ENCODE data around the gene DCAF7.

Gene DCAF7, protein sequence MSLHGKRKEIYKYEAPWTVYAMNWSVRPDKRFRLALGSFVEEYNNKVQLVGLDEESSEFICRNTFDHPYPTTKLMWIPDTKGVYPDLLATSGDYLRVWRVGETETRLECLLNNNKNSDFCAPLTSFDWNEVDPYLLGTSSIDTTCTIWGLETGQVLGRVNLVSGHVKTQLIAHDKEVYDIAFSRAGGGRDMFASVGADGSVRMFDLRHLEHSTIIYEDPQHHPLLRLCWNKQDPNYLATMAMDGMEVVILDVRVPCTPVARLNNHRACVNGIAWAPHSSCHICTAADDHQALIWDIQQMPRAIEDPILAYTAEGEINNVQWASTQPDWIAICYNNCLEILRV

DNA sequence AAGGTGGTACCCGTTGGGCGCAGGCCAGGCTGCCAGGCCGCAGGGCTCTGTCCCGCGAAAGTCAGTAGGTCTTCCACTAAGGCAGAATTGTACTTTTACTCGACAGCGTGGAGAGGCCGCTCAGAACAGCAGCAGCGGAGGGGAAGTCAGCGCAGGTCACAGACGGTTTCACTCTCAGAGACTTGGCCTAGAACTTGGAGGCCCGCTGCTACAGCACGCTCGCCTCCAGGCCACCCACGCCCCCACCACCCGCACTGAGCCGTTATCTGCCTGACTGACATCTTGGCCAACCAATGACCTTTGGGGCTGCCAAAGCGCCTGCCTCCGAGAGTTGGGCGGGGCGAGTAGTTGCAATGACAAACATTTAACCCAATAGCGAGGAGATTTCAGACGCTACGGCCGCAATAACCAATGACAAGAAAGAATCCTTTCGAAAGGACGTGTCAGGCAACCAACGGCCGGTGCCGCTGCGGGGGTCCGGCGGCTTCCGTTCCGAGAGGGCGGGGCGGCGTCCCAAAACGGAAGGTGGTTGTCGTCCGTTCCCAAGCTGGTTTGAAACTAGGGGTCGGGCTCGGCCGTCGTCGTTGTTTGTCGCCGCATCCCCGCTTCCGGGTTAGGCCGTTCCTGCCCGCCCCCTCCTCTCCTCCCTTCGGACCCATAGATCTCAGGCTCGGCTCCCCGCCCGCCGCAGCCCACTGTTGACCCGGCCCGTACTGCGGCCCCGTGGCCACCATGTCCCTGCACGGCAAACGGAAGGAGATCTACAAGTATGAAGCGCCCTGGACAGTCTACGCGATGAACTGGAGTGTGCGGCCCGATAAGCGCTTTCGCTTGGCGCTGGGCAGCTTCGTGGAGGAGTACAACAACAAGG, at the start of gene DCAF7:
TSS of gene DCAF7 (plus strand) at position 532 of the 871 bp plus-strand sequence. CDS start at position 733, 201 bp downstream.
- Histone ChIP-seq H3K4me1 (ENCODE audit: insufficient read depth, low read length) (peaks cover 15% of the 10 kb centered on the region), H3K36me3 (ENCODE audit: insufficient read depth, low read length) (no peaks in the 10 kb centered on the region), H3K27me3 (ENCODE audit: insufficient read depth, low read length) (no peaks in the 10 kb centered on the region)

DNA sequence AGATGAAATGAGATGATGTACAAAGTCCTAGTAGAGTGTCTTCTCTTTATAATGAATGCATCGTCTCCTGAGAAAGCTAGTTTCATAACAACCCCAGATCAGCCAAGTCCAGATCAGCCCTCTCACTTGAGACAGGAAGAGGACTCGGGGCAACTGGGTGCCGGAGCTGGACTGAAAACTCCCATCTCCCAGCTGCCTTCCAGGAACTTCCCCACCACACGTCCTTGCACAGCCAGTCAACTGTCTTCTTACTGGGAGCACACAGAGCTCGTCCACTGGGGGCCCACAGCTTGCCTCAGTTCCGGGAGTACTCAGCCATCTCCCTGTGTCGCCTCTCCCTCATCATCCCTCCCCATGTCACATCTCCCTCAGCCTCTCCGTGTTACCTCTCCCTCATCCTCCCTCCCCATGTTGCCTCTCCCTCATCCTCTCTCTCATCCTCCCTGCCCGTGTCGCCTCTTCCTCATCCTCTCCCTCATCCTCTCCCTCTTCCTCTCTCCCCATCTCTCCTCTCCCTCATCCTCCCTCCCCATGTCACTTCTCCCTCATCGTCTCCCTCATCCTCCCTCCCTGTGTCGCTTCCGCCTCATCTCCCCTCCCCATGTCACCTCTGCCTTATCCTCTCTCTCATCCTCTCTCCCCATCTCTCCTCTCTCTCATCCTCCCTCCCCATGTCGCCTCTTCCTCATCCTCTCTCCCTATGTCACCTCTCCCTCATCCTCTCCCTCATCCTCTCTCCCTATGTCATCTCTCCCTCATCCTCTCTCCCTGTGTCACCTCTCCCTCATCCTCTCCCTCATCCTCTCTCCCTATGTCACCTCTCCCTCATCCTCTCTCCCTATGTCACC, 49.5 kb upstream of the DCAF7 start:
- H3K27me3 ChIP-seq (ENCODE audit: insufficient read depth, low read length): no peaks in the 10 kb centered on the region
- H3K36me3 ChIP-seq (ENCODE audit: insufficient read depth, low read length): no peaks in the 10 kb centered on the region
- H2AFZ ChIP-seq (ENCODE audit: low read depth, low read length): no peak overlapping the region
- H3K4me3 ChIP-seq (ENCODE audit: low read length): no peak overlapping the region
- peaks cover 2% of the 10 kb centered on the region for H3K9me3 ChIP-seq (ENCODE audit: low read length)
- peaks cover 24% of the 10 kb centered on the region for H3K4me1 ChIP-seq (ENCODE audit: insufficient read depth, low read length)

More for the DNA sequence above, at the start of gene DCAF7:
- Histone ChIP-seq H2AFZ (ENCODE audit: low read depth, low read length) (peak within 1 kb of the TSS; percentile 55), H3K4me3 (ENCODE audit: low read length) (peak within 1 kb of the TSS; percentile 94), H3K9me3 (ENCODE audit: low read length) (no peaks in the 10 kb centered on the region)

DNA sequence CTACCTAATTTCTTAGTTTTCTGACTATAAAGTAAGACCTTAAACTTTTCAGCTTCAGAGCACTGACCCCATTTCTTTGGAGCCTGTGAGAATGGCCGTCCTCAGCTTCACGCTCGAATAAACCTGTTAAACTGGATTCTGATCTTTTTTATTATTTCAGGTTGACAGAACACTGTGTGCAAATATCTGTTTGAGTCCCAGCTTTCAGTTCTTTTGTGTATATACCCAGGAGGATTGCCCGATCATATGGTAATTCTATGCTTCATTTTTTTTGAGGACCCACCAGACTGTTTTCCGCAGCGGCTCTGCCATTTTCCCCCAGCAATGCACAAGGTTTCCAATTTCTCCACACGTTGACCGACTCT, 47.0 kb upstream of the DCAF7 start:
- Histone ChIP-seq H3K4me3 (ENCODE audit: low read length) (peak overlapping the region; percentile 2), H3K9me3 (ENCODE audit: low read length) (peaks cover 2% of the 10 kb centered on the region), H3K36me3 (ENCODE audit: insufficient read depth, low read length) (no peaks in the 10 kb centered on the region), H3K4me1 (ENCODE audit: insufficient read depth, low read length) (peaks cover 15% of the 10 kb centered on the region), H3K27me3 (ENCODE audit: insufficient read depth, low read length) (no peaks in the 10 kb centered on the region), H2AFZ (ENCODE audit: low read depth, low read length) (no peak overlapping the region)

DNA sequence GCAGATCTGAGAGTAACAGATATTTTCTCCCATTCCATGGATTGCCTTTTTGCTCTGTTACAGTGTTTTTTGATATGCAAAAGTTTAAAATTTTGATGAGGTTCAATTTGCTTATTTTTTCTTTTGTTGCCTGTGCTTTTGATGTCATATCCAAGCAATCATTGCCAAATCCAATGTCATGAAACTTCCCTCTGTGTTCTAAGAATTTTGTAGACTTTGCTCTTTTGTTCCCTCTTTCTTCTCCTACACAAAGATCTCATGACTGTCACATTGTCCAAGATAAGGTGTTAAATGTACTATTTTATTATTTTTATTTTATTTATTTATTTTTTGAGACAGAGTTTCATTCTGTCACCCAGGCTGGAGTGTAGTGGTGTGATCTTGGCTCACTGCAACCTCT, 46.0 kb upstream of the DCAF7 start:
- H3K4me1 ChIP-seq (ENCODE audit: insufficient read depth, low read length): peaks cover 11% of the 10 kb centered on the region
- peaks cover 2% of the 10 kb centered on the region for H3K9me3 ChIP-seq (ENCODE audit: low read length)
- H3K27me3 ChIP-seq (ENCODE audit: insufficient read depth, low read length): peaks cover 4% of the 10 kb centered on the region
- no peak overlapping the region for H2AFZ ChIP-seq (ENCODE audit: low read depth, low read length)
- no peaks in the 10 kb centered on the region for H3K36me3 ChIP-seq (ENCODE audit: insufficient read depth, low read length)
- no peak overlapping the region for H3K4me3 ChIP-seq (ENCODE audit: low read length)

DNA sequence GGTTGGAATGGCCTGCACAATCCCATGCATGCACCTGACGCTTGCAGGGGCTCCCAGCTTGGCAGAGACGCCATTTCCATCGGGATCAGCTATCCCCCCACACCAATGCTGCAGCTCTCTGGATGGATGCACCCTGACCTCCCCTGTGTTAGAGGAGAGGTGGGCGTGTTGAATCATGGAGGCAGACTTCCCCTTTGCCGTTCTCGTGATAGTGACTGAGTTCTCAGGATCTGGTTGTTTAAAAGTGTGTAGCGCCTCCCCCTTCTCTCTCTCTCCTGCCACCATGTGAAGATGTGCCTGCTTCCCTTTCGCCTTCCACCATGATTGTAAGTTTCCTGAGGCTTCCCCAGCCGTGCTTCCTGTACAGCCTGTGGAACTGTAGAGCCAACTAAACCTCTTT, 44.9 kb upstream of the DCAF7 start:
- Histone ChIP-seq H2AFZ (ENCODE audit: low read depth, low read length) (no peak overlapping the region), H3K9me3 (ENCODE audit: low read length) (peaks cover 4% of the 10 kb centered on the region), H3K4me3 (ENCODE audit: low read length) (no peak overlapping the region), H3K36me3 (ENCODE audit: insufficient read depth, low read length) (no peaks in the 10 kb centered on the region), H3K27me3 (ENCODE audit: insufficient read depth, low read length) (peaks cover 8% of the 10 kb centered on the region), H3K4me1 (ENCODE audit: insufficient read depth, low read length) (peaks cover 11% of the 10 kb centered on the region)

DNA sequence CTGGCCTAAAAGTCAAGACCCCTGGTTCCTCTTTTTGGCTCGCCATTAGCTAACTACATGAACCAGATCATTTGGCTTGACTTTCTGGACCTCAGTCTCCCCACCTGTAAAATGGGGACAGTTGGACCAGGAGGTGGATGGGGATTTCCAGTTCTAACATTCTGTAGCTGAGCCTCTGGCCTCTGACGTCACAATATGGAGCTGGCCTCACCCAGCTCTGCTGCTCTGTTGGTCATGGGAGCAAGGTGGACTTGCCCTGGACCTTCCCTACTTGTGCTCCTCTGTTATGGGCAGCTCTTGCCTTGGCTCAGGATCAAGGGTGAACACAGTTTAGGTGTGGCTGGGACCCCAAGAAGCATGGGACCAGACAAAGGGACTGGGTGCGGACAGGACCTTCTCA, 43.6 kb upstream of the DCAF7 start:
- Histone ChIP-seq H3K4me3 (ENCODE audit: low read length) (no peak overlapping the region), H2AFZ (ENCODE audit: low read depth, low read length) (no peak overlapping the region), H3K36me3 (ENCODE audit: insufficient read depth, low read length) (no peaks in the 10 kb centered on the region), H3K9me3 (ENCODE audit: low read length) (peaks cover 5% of the 10 kb centered on the region), H3K27me3 (ENCODE audit: insufficient read depth, low read length) (peaks cover 16% of the 10 kb centered on the region), H3K4me1 (ENCODE audit: insufficient read depth, low read length) (peaks cover 11% of the 10 kb centered on the region)

DNA sequence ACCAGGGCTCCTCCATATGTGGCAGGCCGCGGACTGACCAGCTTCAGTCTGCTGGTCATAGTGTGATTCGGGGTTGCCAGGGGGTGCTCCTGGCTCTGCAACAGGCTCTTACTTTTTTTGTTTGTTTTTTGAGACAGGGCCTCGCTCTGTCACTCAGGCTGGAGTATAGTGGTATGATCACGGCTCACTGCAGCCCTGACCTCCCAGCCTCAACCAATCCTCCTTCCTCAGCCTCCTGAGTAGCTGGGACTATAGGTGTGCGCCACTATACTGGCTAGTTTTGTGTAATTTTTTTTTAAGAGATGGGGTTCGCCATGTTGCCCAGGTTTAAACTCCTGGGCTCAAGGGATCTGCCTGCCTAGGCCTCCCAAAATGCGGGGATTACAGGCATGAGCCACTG, 38.9 kb upstream of the DCAF7 start:
- no peak overlapping the region for H2AFZ ChIP-seq (ENCODE audit: low read depth, low read length)
- no peak overlapping the region for H3K4me3 ChIP-seq (ENCODE audit: low read length)
- no peaks in the 10 kb centered on the region for H3K36me3 ChIP-seq (ENCODE audit: insufficient read depth, low read length)
- H3K4me1 ChIP-seq (ENCODE audit: insufficient read depth, low read length): no peaks in the 10 kb centered on the region
- H3K9me3 ChIP-seq (ENCODE audit: low read length): peaks cover 3% of the 10 kb centered on the region
- H3K27me3 ChIP-seq (ENCODE audit: insufficient read depth, low read length): peaks cover 21% of the 10 kb centered on the region

DNA sequence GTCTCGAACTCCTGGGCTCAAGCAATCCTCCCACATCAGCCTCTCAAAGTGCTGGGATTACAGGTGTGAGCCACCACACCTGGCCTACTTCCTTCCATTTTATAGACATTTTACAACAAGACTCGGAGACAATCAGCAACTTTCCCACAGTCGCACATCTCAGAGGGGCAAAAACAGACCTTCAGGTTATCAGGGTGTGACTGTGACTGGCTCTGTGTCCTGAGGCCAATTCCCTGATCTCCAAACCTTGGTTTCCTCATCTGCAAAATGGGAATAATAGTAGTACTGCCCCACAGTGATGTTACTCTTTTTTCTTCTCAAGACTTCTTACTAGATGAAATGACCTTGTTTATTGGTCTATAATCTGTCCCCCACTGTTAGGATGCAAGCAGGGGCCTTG, 37.9 kb upstream of the DCAF7 start:
- Histone ChIP-seq H3K4me1 (ENCODE audit: insufficient read depth, low read length) (no peaks in the 10 kb centered on the region), H3K36me3 (ENCODE audit: insufficient read depth, low read length) (no peaks in the 10 kb centered on the region), H3K9me3 (ENCODE audit: low read length) (peaks cover 3% of the 10 kb centered on the region)

DNA sequence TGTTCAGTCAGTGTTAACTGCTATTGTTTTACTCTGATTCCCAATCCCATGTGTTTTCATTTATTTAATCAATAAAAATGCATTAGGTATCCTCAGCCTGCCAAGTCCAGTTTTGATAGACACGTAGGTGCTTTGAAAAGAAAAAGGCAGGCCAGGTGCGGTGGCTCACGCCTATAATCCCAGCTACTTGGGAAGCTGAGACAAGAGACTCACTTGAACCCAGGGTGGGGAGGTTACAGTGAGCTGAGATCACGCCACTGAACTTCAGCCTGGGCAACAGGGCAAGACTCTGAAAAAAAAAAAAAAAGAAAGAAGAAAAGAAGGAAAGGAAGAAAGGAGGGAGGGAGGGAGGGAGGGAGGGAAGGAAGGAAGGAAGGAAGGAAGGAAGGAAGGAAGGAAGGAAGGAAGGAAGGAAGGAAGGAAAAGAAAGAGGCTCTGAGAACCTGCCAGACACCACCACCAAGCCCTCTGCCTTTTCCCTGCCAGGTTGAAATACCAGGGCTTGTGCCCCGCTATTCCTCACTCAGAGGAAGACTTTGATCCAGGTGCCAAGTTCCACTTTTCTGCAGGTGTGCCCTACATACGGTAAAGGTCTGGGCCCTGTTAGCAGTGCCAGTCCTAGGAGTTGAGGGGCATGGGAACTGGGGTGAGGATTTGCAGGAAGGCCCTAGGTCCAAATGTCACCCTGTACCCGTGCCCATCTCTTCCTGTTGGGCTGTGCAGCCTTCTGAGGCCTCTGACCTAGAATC, 37.2 kb upstream of the DCAF7 start:
- peaks cover 3% of the 10 kb centered on the region for H3K9me3 ChIP-seq (ENCODE audit: low read length)
- H3K4me3 ChIP-seq (ENCODE audit: low read length): no peak overlapping the region
- H3K4me1 ChIP-seq (ENCODE audit: insufficient read depth, low read length): no peaks in the 10 kb centered on the region
- H3K27me3 ChIP-seq (ENCODE audit: insufficient read depth, low read length): peaks cover 21% of the 10 kb centered on the region
- H2AFZ ChIP-seq (ENCODE audit: low read depth, low read length): no peak overlapping the region
- H3K36me3 ChIP-seq (ENCODE audit: insufficient read depth, low read length): no peaks in the 10 kb centered on the region

More for the DNA sequence above, 37.9 kb upstream of the DCAF7 start:
- H3K27me3 ChIP-seq (ENCODE audit: insufficient read depth, low read length): peaks cover 21% of the 10 kb centered on the region
- no peak overlapping the region for H3K4me3 ChIP-seq (ENCODE audit: low read length)
- H2AFZ ChIP-seq (ENCODE audit: low read depth, low read length): no peak overlapping the region

DNA sequence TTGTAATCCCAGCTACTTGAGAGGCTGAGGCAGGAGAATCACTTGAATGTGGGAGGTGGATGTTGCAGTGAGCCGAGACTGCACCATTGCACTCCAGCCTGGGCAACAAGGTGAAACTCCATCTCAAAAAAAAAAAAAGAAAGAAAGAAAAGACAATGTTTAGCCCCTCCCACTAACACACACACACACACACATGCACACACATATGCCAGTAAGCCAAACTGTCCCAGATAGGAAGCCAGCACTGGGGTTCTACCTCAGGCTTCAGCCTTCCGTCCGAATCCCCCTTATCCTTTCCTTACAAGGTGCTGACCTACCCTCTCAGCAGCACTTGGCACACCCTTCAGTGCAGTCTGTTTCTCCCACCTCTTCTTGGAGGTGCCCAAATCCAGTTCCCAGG, 35.8 kb upstream of the DCAF7 start:
- Histone ChIP-seq H3K27me3 (ENCODE audit: insufficient read depth, low read length) (peaks cover 21% of the 10 kb centered on the region), H2AFZ (ENCODE audit: low read depth, low read length) (no peak overlapping the region), H3K4me1 (ENCODE audit: insufficient read depth, low read length) (no peaks in the 10 kb centered on the region), H3K4me3 (ENCODE audit: low read length) (no peak overlapping the region), H3K36me3 (ENCODE audit: insufficient read depth, low read length) (no peaks in the 10 kb centered on the region), H3K9me3 (ENCODE audit: low read length) (peaks cover 3% of the 10 kb centered on the region)

DNA sequence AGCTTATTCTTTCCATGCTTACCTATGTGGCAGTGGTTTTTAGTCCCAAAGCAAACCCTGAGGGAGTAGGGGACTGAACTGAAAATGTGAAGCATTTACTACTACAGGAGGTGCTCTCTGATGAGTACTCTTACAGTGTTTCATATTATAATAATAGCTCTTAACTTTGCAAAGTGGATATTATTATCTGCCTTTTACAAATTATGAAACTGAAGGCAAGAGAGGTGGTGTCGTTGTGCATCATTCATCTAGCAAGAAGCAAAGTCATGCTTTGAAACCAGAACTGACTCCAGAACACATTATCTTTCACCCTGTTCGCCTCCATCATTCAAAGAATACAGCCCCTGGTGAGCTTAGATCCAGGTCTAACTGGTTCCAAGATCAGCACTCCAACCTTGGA, 35.3 kb upstream of the DCAF7 start:
- Histone ChIP-seq H3K36me3 (ENCODE audit: insufficient read depth, low read length) (no peaks in the 10 kb centered on the region), H3K27me3 (ENCODE audit: insufficient read depth, low read length) (peaks cover 21% of the 10 kb centered on the region)

DNA sequence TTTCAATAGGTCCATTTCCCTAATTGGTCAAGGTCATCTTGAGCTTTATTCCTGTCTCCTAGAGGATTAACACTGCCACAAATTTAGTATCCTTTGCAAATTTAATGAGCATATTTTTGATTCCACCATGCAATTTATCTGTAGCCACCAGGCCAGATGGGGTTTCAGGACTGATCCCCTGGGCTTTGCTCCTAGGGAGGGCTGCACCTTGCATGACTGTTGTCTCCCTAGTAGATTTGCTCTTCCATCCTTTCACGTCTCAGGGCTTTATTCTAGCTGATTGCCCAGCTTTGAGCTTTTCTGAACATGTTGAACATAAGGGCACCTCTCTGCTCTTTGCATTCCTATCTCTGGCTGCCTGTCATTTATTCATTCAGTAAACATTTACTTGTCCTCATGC, 34.9 kb upstream of the DCAF7 start:
- Histone ChIP-seq H3K9me3 (ENCODE audit: low read length) (no peaks in the 10 kb centered on the region), H3K27me3 (ENCODE audit: insufficient read depth, low read length) (peaks cover 16% of the 10 kb centered on the region), H3K36me3 (ENCODE audit: insufficient read depth, low read length) (no peaks in the 10 kb centered on the region), H3K4me1 (ENCODE audit: insufficient read depth, low read length) (no peaks in the 10 kb centered on the region), H3K4me3 (ENCODE audit: low read length) (no peak overlapping the region), H2AFZ (ENCODE audit: low read depth, low read length) (no peak overlapping the region)

More for the DNA sequence above, 35.3 kb upstream of the DCAF7 start:
- peaks cover 3% of the 10 kb centered on the region for H3K9me3 ChIP-seq (ENCODE audit: low read length)
- H3K4me1 ChIP-seq (ENCODE audit: insufficient read depth, low read length): no peaks in the 10 kb centered on the region
- no peak overlapping the region for H2AFZ ChIP-seq (ENCODE audit: low read depth, low read length)
- H3K4me3 ChIP-seq (ENCODE audit: low read length): no peak overlapping the region
